Measurements from ENCODE around the gene CD84. TPM values are rescaled to one million over a fixed set of nuclear protein-coding genes. Genes with fewer than 3 reads are reported as not detected.

The CD84 gene
- total RNA-seq, 3 donors from 2014 or later (not counting 1 experiment from before 2014, with no cell fraction given) = 11.1 to 56.7 (median 12.9) TPM

DNA sequence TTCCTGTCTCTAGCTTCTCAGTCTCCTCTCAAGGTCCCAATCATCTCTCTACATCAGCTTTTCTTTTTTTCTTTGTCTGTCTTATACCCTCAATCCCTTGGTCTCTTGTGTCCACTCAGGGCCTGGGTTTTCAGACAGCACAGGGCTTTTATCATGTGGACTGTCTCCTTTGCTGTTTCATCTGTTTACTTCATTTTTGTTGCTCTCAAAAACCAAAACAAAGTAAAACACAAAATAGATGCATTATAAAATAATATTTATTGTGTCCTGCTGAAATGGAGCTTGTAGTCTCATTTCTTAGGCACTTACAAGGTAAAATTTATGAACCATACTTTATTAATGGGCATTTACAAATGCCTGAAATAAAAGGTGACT lies 38.5 kb downstream of the CD84 start:
- TF ChIP-seq, protein P1, sequence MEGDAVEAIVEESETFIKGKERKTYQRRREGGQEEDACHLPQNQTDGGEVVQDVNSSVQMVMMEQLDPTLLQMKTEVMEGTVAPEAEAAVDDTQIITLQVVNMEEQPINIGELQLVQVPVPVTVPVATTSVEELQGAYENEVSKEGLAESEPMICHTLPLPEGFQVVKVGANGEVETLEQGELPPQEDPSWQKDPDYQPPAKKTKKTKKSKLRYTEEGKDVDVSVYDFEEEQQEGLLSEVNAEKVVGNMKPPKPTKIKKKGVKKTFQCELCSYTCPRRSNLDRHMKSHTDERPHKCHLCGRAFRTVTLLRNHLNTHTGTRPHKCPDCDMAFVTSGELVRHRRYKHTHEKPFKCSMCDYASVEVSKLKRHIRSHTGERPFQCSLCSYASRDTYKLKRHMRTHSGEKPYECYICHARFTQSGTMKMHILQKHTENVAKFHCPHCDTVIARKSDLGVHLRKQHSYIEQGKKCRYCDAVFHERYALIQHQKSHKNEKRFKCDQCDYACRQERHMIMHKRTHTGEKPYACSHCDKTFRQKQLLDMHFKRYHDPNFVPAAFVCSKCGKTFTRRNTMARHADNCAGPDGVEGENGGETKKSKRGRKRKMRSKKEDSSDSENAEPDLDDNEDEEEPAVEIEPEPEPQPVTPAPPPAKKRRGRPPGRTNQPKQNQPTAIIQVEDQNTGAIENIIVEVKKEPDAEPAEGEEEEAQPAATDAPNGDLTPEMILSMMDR (IDR thresholded peaks at IDR 0.05) = no peak
- Histone ChIP-seq H3K9me3 (ENCODE audit: control insufficient read depth, insufficient read depth, low read length) (no peaks in the 10 kb centered on the region), H3K4me3 (ENCODE audit: low read length) (no peak overlapping the region), H3K4me1 (ENCODE audit: control insufficient read depth, insufficient read depth, low read length) (peaks cover 41% of the 10 kb centered on the region), H3K27me3 (ENCODE audit: control insufficient read depth, insufficient read depth, low read length) (no peaks in the 10 kb centered on the region), H3K27ac (ENCODE audit: low read length) (peak overlapping the region; percentile 70), H3K36me3 (ENCODE audit: control insufficient read depth, insufficient read depth, low read length) (no peaks in the 10 kb centered on the region)
- DNase-seq = no peak
- no peak for ATAC-seq
- H3K9me3 Mint-ChIP-seq = no peaks in the 10 kb centered on the region
- intact Hi-C loops (cut with micrococcal nuclease) = loop anchor here (1.0 to 5.0 kb wide), 3 partner anchors 18 to 113 kb away; partner anchors contain the start of genes CD84 and SLAMF6
- no peaks in the 10 kb centered on the region for H3K27me3 Mint-ChIP-seq (ENCODE audit: low read depth in 2 of 2)
- peaks cover 7% of the 10 kb centered on the region for H3K36me3 Mint-ChIP-seq
- H3K27ac Mint-ChIP-seq = peak overlapping the region; percentile 93 to 95
- H3K4me1 Mint-ChIP-seq = peaks cover 57 to 59% of the 10 kb centered on the region in 2 donors
- H3K4me3 Mint-ChIP-seq = peak overlapping the region; percentile 78

DNA sequence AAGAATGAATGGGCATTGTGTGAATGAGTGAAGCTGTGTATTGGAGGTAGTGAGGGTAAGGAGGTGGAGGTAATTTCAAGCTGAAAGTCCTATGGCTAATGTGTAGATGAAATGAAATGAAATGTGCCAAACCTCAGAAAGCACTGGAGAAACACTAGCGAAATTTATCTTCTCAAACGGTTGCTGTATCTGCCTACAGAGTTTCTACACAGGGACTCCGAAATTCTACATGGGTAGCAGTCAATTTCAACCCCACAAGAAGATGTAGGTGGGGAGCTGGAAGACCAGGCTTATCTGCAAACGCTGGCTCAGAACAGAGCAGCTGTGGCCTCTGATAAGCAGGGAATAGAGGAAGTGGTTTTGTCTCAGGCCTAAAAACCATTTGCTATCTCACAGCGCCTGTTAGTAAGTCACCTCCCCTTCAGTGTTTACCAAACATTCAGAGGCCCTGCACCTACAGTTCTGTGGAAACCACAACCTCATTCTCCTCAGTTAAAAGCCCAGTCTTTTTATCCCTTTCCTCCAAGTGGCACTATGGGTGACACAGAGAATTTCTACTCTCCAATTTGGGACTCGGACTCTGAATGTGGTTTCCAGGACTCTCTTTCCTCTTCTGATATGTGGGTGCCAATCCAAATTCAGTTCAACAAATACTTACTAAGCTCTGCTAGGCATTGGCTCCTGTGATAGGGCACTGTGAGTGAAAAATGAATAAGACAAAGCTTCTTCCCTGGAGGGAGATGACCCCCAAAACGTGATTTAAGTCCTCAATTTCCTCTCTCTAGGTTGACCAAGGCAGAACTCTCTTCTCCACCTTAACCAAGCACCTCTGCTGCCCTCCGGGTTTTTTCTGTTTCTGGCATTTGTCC lies 39.1 kb downstream of the CD84 start:
- H3K36me3 Mint-ChIP-seq = peaks cover 14% of the 10 kb centered on the region
- Histone ChIP-seq H3K9me3 (ENCODE audit: control insufficient read depth, insufficient read depth, low read length) (peaks cover 3% of the 10 kb centered on the region), H3K27ac (ENCODE audit: low read length) (peak overlapping the region; percentile 70), H3K4me1 (ENCODE audit: control insufficient read depth, insufficient read depth, low read length) (peaks cover 41% of the 10 kb centered on the region), H3K36me3 (ENCODE audit: control insufficient read depth, insufficient read depth, low read length) (no peaks in the 10 kb centered on the region), H3K27me3 (ENCODE audit: control insufficient read depth, insufficient read depth, low read length) (no peaks in the 10 kb centered on the region), H3K4me3 (ENCODE audit: low read length) (no peak overlapping the region)
- WGBS (ENCODE audit: insufficient coverage) = 2% methylated on average over 8 of the region's 8 CpGs
- peaks cover 57 to 58% of the 10 kb centered on the region in 2 donors for H3K4me1 Mint-ChIP-seq
- DNase-seq = peak; percentile 46 to 80
- H3K27ac Mint-ChIP-seq = peak overlapping the region; percentile 93 to 95
- peak; percentile 89 to 96 (median 95) for ATAC-seq
- no peaks in the 10 kb centered on the region for H3K27me3 Mint-ChIP-seq (ENCODE audit: low read depth in 2 of 2)
- intact Hi-C loops (cut with micrococcal nuclease) = loop anchor here (1.0 to 5.0 kb wide), 3 partner anchors 17 to 112 kb away; partner anchors contain the start of genes CD84 and SLAMF6
- no peaks in the 10 kb centered on the region for H3K9me3 Mint-ChIP-seq
- TF ChIP-seq, protein P1 (IDR thresholded peaks at IDR 0.05) = no peak
- peak overlapping the region; percentile 78 for H3K4me3 Mint-ChIP-seq

DNA sequence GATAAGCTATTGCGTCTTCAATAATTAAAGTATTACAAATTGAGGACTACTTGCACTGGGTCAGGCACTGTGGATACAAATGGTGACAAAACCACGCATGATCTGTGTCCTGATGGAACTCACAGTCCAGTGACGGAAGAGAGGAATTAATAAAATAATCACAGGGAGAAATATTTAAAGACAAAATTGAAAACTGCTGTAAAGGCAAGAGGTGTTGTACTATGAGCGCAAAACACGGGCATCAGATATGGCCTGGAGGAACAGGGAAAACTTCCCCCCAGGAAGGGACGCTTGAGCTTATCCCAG lies 39.7 kb downstream of the CD84 start:
- peaks cover 3% of the 10 kb centered on the region for H3K9me3 ChIP-seq (ENCODE audit: control insufficient read depth, insufficient read depth, low read length)
- peaks cover 19% of the 10 kb centered on the region for H3K36me3 Mint-ChIP-seq
- ATAC-seq = no peak
- no peak overlapping the region for H3K4me3 ChIP-seq (ENCODE audit: low read length)
- peak overlapping the region; percentile 78 for H3K4me3 Mint-ChIP-seq
- peak overlapping the region; percentile 70 for H3K27ac ChIP-seq (ENCODE audit: low read length)
- WGBS (ENCODE audit: insufficient coverage) = 55% methylated on average over 6 of the region's 6 CpGs
- no peak for DNase-seq
- peak overlapping the region; percentile 93 to 95 for H3K27ac Mint-ChIP-seq
- H3K36me3 ChIP-seq (ENCODE audit: control insufficient read depth, insufficient read depth, low read length) = no peaks in the 10 kb centered on the region
- peaks cover 52% of the 10 kb centered on the region in 2 donors for H3K4me1 Mint-ChIP-seq
- peaks cover 0 to 3% of the 10 kb centered on the region in 2 donors for H3K9me3 Mint-ChIP-seq
- H3K27me3 ChIP-seq (ENCODE audit: control insufficient read depth, insufficient read depth, low read length) = no peaks in the 10 kb centered on the region
- TF ChIP-seq, protein P1 (IDR thresholded peaks at IDR 0.05) = no peak
- peaks cover 41% of the 10 kb centered on the region for H3K4me1 ChIP-seq (ENCODE audit: control insufficient read depth, insufficient read depth, low read length)
- H3K27me3 Mint-ChIP-seq (ENCODE audit: low read depth in 2 of 2) = no peaks in the 10 kb centered on the region
- intact Hi-C loops (cut with micrococcal nuclease) = no loop called here

Measured in natural killer cell (primary cell).